GM12878 (cell line): ENCODE results near the gene SP4.

Experiments used
- MTA2 ChIP-seq: fragments of 450-650 bp; IDR thresholded peaks from 2 replicates; pipeline ENCODE4 v1.6.1; 2016; ENCODE audit warnings: low read depth, mild to moderate bottlenecking, moderate library complexity
- POLR2A ChIP-seq: IDR thresholded peaks from 2 replicates; pipeline ENCODE4 v1.6.1; 2011; ENCODE audit warnings: low read depth, mild to moderate bottlenecking, low read length
- TF ChIP-seq, protein P1 (sequence below): IDR thresholded peaks from 2 replicates; pipeline ENCODE4 v1.6.1; 2011; ENCODE audit warnings: low read depth, low read length, improper control_type of control experiment, borderline replicate concordance
- TF ChIP-seq, protein P2 (sequence below), 3 experiments: IDR thresholded peaks in 2 of 3; conservative IDR thresholded peaks in 1 of 3; 2 replicates each; pipeline ENCODE4 v1.5.1; 2011; ENCODE audit warnings: low read depth in 3 of 3, low read length in 3 of 3, mild to moderate bottlenecking in 3 of 3, control low read depth in 2 of 3, moderate library complexity in 2 of 3, inconsistent platforms in 1 of 3, mixed read lengths in 1 of 3; ENCODE audit not compliant: control insufficient read depth in 2 of 3, insufficient read depth in 1 of 3; ENCODE audit errors: extremely low read depth in 1 of 3

DNA sequence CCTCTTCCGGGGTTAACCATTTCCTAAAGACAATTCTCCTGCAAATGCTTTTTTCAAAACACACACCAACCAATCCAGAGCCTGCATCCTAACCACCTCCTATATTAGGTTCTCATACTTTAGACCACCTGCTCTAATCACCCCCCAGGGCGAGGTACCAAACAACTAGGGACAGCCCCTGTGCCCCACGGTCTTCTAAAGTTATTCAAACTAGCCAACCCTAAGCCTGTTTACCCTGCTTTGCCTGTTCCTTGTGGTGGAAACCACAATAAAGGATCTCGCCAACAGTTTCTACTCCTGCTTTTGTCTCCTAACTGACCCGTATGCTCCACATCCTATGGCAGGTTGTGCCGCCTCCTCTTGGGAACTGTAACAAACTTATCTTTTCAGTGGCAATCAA, 21.1 kb downstream of the SP4 start:
- TF ChIP-seq, protein P1, sequence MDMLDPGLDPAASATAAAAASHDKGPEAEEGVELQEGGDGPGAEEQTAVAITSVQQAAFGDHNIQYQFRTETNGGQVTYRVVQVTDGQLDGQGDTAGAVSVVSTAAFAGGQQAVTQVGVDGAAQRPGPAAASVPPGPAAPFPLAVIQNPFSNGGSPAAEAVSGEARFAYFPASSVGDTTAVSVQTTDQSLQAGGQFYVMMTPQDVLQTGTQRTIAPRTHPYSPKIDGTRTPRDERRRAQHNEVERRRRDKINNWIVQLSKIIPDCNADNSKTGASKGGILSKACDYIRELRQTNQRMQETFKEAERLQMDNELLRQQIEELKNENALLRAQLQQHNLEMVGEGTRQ, result no peak
- no peak for TF ChIP-seq POLR2A
- TF ChIP-seq MTA2, result no peak
- TF ChIP-seq, protein P2, sequence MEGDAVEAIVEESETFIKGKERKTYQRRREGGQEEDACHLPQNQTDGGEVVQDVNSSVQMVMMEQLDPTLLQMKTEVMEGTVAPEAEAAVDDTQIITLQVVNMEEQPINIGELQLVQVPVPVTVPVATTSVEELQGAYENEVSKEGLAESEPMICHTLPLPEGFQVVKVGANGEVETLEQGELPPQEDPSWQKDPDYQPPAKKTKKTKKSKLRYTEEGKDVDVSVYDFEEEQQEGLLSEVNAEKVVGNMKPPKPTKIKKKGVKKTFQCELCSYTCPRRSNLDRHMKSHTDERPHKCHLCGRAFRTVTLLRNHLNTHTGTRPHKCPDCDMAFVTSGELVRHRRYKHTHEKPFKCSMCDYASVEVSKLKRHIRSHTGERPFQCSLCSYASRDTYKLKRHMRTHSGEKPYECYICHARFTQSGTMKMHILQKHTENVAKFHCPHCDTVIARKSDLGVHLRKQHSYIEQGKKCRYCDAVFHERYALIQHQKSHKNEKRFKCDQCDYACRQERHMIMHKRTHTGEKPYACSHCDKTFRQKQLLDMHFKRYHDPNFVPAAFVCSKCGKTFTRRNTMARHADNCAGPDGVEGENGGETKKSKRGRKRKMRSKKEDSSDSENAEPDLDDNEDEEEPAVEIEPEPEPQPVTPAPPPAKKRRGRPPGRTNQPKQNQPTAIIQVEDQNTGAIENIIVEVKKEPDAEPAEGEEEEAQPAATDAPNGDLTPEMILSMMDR (IDR thresholded peaks at IDR 0.05 in 2 of 3, conservative IDR thresholded peaks at IDR 0.05 in 1 of 3; ENCODE audit: control insufficient read depth in 2 of 3, extremely low read depth in 1 of 3, insufficient read depth in 1 of 3, low read depth in 3 of 3, low read length in 3 of 3), result no peak
